OCI-LY1 (cell line): ENCODE measurements around the gene ISCU.

Experiments used
- CTCF ChIP-seq: fragments of 200-600 bp; sonication (generic), shearing (Covaris generic); IDR thresholded peaks from 2 replicates; pipeline ENCODE4 v1.5.1; 2017; ENCODE audit warnings: mild to moderate bottlenecking, antibody characterized with exemption, low read length, moderate library complexity, mixed read lengths
- EZH2 ChIP-seq: fragments of 200-600 bp; sonication (generic), shearing (Covaris generic); IDR thresholded peaks from 2 replicates; pipeline ENCODE4 v1.8.0; 2017; ENCODE audit warnings: borderline replicate concordance, mixed run types, mild to moderate bottlenecking, antibody characterized with exemption, low read length, moderate library complexity, mixed read lengths

- TF ChIP-seq EZH2 (no peak), CTCF (no peak)
Observed at GRCh38 chr12:108592033-108592909, 29.9 kb downstream of the ISCU start.
